Fibroblast of the aortic adventitia (primary cell): ENCODE measurements around the gene FBXL15. TPM values are rescaled to one million over a fixed set of nuclear protein-coding genes. Genes with fewer than 3 reads are reported as not detected.

ENCODE experiments used
- DNase-seq: peaks from one replicate; pipeline ENCODE4 v3.0.0-alpha.2; 2010; ENCODE audit warnings: low read depth
- H3K4me3 ChIP-seq: 2 replicates; pipeline ENCODE4 v1.5.1; 2011; ENCODE audit warnings: low read depth, mild to moderate bottlenecking, control low read depth, low read length, moderate library complexity
- CTCF ChIP-seq: IDR thresholded peaks from 2 replicates; pipeline ENCODE4 v1.5.1; 2011; ENCODE audit warnings: mild to moderate bottlenecking, low read length, control low read depth, inconsistent platforms; ENCODE audit not compliant: insufficient read depth
- total RNA-seq: library from RNA; depleted of rRNA; stranded (reverse); fragments of >200 nt; gene quantifications from 2 replicates; pipeline ENCODE4 v1.2.3, GENCODE V29; 2012; ENCODE audit warnings: low replicate concordance

Gene FBXL15
- total RNA-seq, 1 donor: 5.2 TPM

GRCh38 chr10:102435529-102436233, 15.0 kb downstream of the FBXL15 start:
- H3K4me3 ChIP-seq: peak overlapping the region; percentile 54
- peak; percentile 11 for DNase-seq
- no peak for TF ChIP-seq CTCF

- no peak for DNase-seq
- peak overlapping the region; percentile 18 for H3K4me3 ChIP-seq
- no peak for TF ChIP-seq CTCF
Observed at GRCh38 chr10:102436312-102436711, 15.7 kb downstream of the FBXL15 start.

- no peak for TF ChIP-seq CTCF
- H3K4me3 ChIP-seq: no peak overlapping the region
- DNase-seq: no peak
Observed at GRCh38 chr10:102437515-102437914, 16.9 kb downstream of the FBXL15 start.

GRCh38 chr10:102438374-102438773, 17.7 kb downstream of the FBXL15 start:
- no peak for DNase-seq
- no peak overlapping the region for H3K4me3 ChIP-seq
- no peak for TF ChIP-seq CTCF

- no peak for DNase-seq
- no peak for TF ChIP-seq CTCF
- H3K4me3 ChIP-seq: no peak overlapping the region
Observed at GRCh38 chr10:102444851-102445250, 24.2 kb downstream of the FBXL15 start.

- DNase-seq: peak; percentile 37
- peak overlapping the region; percentile 75 for H3K4me3 ChIP-seq
- no peak for TF ChIP-seq CTCF
Observed at GRCh38 chr10:102449321-102450123, 28.9 kb downstream of the FBXL15 start.
